Activated CD4-positive, alpha-beta memory T cell treated with anti-CD3 and anti-CD28 coated beads for 36 hours (primary cell): Measurements from ENCODE around the gene RAI14. TPM values are rescaled to one million over a fixed set of nuclear protein-coding genes. Genes with fewer than 3 reads are reported as not detected.

Experiments
- CTCF ChIA-PET: fragments of 350-600 bp; sonication (Branson Sonifier 250); formaldehyde crosslinking; loops from one replicate; lab custom pipeline; 2021; ENCODE audit warnings: antibody characterized with exemption, inconsistent platforms; lab: Charles Lee
- POLR2A ChIA-PET: fragments of 350-600 bp; sonication (Branson Sonifier 250); formaldehyde crosslinking; loops from one replicate; lab custom pipeline; 2021; ENCODE audit warnings: antibody characterized with exemption; lab: Charles Lee
- DNase-seq: peaks from one replicate; pipeline ENCODE4 v3.0.0-alpha.2; 2020
- H3K27ac Mint-ChIP-seq: one replicate; pipeline ENCODE4 v1.8.0; 2021; ENCODE audit warnings: mixed read lengths
- H3K27me3 Mint-ChIP-seq: one replicate; pipeline ENCODE4 v1.8.0; 2021; ENCODE audit warnings: mixed read lengths
- H3K36me3 Mint-ChIP-seq: one replicate; pipeline ENCODE4 v1.8.0; 2021; ENCODE audit warnings: mixed read lengths
- H3K4me1 Mint-ChIP-seq: one replicate; pipeline ENCODE4 v1.8.0; 2021; ENCODE audit warnings: low read depth, mixed read lengths
- H3K4me3 Mint-ChIP-seq: one replicate; pipeline ENCODE4 v1.8.0; 2021; ENCODE audit warnings: mild to moderate bottlenecking, mixed read lengths
- H3K9me3 Mint-ChIP-seq: one replicate; pipeline ENCODE4 v1.8.0; 2021; ENCODE audit warnings: mixed read lengths
- intact Hi-C: fragments of 100-400 bp; cut with micrococcal nuclease; formaldehyde crosslinking; loops from one replicate; pipeline ENCODE4 v1.15.1; 2023
- total RNA-seq, 2 experiments: library from RNA; stranded (reverse); gene quantifications; one replicate each; pipeline ENCODE4 v1.2.3, GENCODE V29; 2021

The RAI14 gene
- total RNA-seq, 2 experiments from 2014 or later: 3.9 to 5.4 TPM

DNA sequence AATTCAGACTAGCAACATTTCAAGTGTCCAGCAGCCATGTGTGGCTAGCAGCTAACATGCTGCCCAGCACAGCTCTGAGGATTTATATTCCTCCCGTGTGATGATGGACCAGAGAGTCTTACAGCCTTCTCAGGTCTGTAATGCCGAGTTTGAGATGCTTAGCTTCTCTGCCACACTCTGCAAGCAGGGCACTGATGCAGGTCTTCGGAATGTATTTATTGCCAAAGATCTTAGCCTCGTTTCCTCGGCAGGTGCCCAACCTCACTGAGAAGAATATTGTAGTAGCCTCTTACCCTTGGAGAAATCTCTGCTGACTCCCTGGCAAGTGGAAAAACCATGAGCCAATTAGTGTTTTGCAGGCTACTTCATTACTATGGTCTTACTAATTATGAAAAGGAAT lies 3.7 kb upstream of the RAI14 start:
- H3K4me3 Mint-ChIP-seq: no peak overlapping the region
- POLR2A ChIA-PET: no interaction called here
- H3K27ac Mint-ChIP-seq: no peak overlapping the region
- peaks cover 9% of the 10 kb centered on the region for H3K4me1 Mint-ChIP-seq
- H3K9me3 Mint-ChIP-seq: no peaks in the 10 kb centered on the region
- intact Hi-C loops: loop anchor here (10.0 kb wide), 2 partner anchors 118 to 262 kb away; partner anchors contain the start of genes BRIX1 and RAD1
- no peak for DNase-seq
- peaks cover 18% of the 10 kb centered on the region for H3K27me3 Mint-ChIP-seq
- CTCF ChIA-PET: no interaction called here
- no peaks in the 10 kb centered on the region for H3K36me3 Mint-ChIP-seq

GRCh38 chr5:34652914-34653313 lies 3.2 kb upstream of the RAI14 start:
- H3K36me3 Mint-ChIP-seq: no peaks in the 10 kb centered on the region
- CTCF ChIA-PET: no interaction called here
- H3K4me1 Mint-ChIP-seq: peaks cover 14% of the 10 kb centered on the region
- H3K9me3 Mint-ChIP-seq: no peaks in the 10 kb centered on the region
- POLR2A ChIA-PET: no interaction called here
- peaks cover 22% of the 10 kb centered on the region for H3K27me3 Mint-ChIP-seq
- intact Hi-C loops: loop anchor here (10.0 kb wide), 2 partner anchors 118 to 262 kb away; partner anchors contain the start of genes BRIX1 and RAD1
- no peak overlapping the region for H3K27ac Mint-ChIP-seq
- DNase-seq: no peak
- H3K4me3 Mint-ChIP-seq: no peak overlapping the region

- H3K9me3 Mint-ChIP-seq: no peaks in the 10 kb centered on the region
- no peak overlapping the region for H3K4me3 Mint-ChIP-seq
- intact Hi-C loops: loop anchor here (10.0 kb wide), 2 partner anchors 119 to 261 kb away; partner anchors contain the start of genes BRIX1 and RAD1
- peaks cover 16% of the 10 kb centered on the region for H3K4me1 Mint-ChIP-seq
- DNase-seq: no peak
- POLR2A ChIA-PET: no interaction called here
- no peaks in the 10 kb centered on the region for H3K36me3 Mint-ChIP-seq
- H3K27ac Mint-ChIP-seq: no peak overlapping the region
- CTCF ChIA-PET: no interaction called here
- peaks cover 19% of the 10 kb centered on the region for H3K27me3 Mint-ChIP-seq
These were observed 2.4 kb upstream of the RAI14 start for GRCh38 chr5:34653708-34654107.

GRCh38 chr5:34655354-34655991 lies 655 bp upstream of the RAI14 start:
- Mint-ChIP-seq H3K9me3 (no peaks in the 10 kb centered on the region), H3K4me3 (peak overlapping the region; percentile 77), H3K27ac (no peak overlapping the region), H3K27me3 (peaks cover 24% of the 10 kb centered on the region), H3K36me3 (no peaks in the 10 kb centered on the region), H3K4me1 (peaks cover 16% of the 10 kb centered on the region)
- CTCF ChIA-PET: interaction anchor here (0.9 to 1.3 kb wide), 3 partner anchors 38 to 243 kb away, joined by 3 to 4 read pairs (median 3); no protein-coding TSS in a partner anchor
- DNase-seq: peak; percentile 39
- POLR2A ChIA-PET: interaction anchor here (1.2 kb wide), 1 partner anchor 275 kb away, joined by 4 read pairs; no protein-coding TSS in a partner anchor
- intact Hi-C loops: loop anchor here (10.0 kb wide), 2 partner anchors 121 to 259 kb away; partner anchors contain the start of genes BRIX1 and RAD1

DNA sequence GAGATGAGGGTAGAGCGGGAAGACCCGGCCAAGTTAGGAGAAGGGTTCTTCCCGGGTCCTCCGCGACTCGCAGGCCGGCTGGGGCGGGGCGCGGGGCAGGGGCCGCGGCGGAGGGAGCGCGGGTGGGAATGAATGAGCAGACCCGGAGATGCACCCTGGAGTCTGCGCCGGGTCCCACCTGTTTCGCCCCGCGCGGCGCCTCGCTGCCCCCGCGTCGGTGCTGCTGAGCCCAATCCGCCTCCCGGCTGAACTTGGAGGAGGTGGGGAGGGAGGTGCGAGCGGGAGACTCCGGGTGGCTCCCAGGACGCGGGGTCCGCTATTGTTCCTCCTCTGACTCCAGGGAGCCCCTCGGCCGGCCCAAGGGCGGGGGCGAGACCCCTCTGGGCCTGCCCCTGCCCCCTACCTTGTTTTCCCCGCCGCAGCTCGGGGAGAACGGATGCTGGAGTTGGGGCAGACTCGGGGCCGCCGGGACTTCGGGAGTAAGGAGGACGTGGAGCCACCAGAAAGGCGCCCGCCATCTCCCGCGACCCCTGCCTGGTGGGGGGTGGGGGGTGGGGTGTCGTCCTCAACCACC lies 659 bp downstream of the RAI14 start:
- H3K9me3 Mint-ChIP-seq: no peaks in the 10 kb centered on the region
- intact Hi-C loops: loop anchor here (10.0 kb wide), 2 partner anchors 122 to 258 kb away; partner anchors contain the start of genes BRIX1 and RAD1
- peak overlapping the region; percentile 60 for H3K4me3 Mint-ChIP-seq
- POLR2A ChIA-PET: interaction anchor here (1.2 kb wide), 1 partner anchor 273 kb away, joined by 4 read pairs; no protein-coding TSS in a partner anchor
- CTCF ChIA-PET: interaction anchor here (1.1 kb wide), 1 partner anchor 39 kb away, joined by 3 read pairs; no protein-coding TSS in a partner anchor
- H3K4me1 Mint-ChIP-seq: peaks cover 16% of the 10 kb centered on the region
- no peaks in the 10 kb centered on the region for H3K36me3 Mint-ChIP-seq
- H3K27ac Mint-ChIP-seq: no peak overlapping the region
- H3K27me3 Mint-ChIP-seq: peaks cover 29% of the 10 kb centered on the region
- DNase-seq: peak; percentile 25

- Mint-ChIP-seq H3K9me3 (no peaks in the 10 kb centered on the region), H3K4me1 (peaks cover 16% of the 10 kb centered on the region), H3K27me3 (peaks cover 29% of the 10 kb centered on the region), H3K27ac (no peak overlapping the region), H3K4me3 (peak overlapping the region; percentile 60), H3K36me3 (no peaks in the 10 kb centered on the region)
- no peak for DNase-seq
- ChIA-PET CTCF (interaction anchor here (0.7 kb wide), 1 partner anchor 240 kb away, joined by 3 read pairs; no protein-coding TSS in a partner anchor), POLR2A (no interaction called here)
- intact Hi-C loops: loop anchor here (10.0 kb wide), 2 partner anchors 123 to 257 kb away; partner anchors contain the start of genes BRIX1 and RAD1
These were observed 1.3 kb downstream of the RAI14 start for GRCh38 chr5:34657274-34657921.

DNA sequence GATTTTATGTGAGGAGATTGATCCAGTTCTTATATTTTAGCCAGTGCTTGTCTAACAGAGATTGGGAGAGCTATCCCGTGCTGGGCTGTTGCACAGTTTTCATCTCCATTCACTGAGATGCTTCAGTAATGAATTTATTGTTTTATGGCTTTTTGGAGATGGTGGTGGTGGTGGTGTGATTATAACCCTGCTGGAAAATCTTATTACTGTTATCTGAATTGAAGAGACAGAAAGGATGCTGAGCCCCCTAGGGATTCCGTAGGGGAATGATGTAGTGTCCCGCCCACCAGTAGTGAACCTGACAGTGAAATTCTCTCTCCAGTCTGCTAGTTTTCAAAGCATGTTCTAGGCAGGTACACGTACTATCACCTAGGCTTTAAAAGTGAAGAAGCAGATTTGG lies 1.9 kb downstream of the RAI14 start:
- peak overlapping the region; percentile 60 for H3K4me3 Mint-ChIP-seq
- intact Hi-C loops: loop anchor here (10.0 kb wide), 2 partner anchors 123 to 257 kb away; partner anchors contain the start of genes BRIX1 and RAD1
- no peaks in the 10 kb centered on the region for H3K9me3 Mint-ChIP-seq
- ChIA-PET CTCF (interaction anchor here (0.7 kb wide), 1 partner anchor 240 kb away, joined by 3 read pairs; no protein-coding TSS in a partner anchor), POLR2A (no interaction called here)
- H3K27me3 Mint-ChIP-seq: peaks cover 29% of the 10 kb centered on the region
- H3K4me1 Mint-ChIP-seq: peaks cover 16% of the 10 kb centered on the region
- no peaks in the 10 kb centered on the region for H3K36me3 Mint-ChIP-seq
- no peak for DNase-seq
- H3K27ac Mint-ChIP-seq: no peak overlapping the region

GRCh38 chr5:34659168-34659567 lies 3.0 kb downstream of the RAI14 start:
- H3K27ac Mint-ChIP-seq: no peak overlapping the region
- CTCF ChIA-PET: no interaction called here
- H3K36me3 Mint-ChIP-seq: no peaks in the 10 kb centered on the region
- intact Hi-C loops: loop anchor here (10.0 kb wide), 2 partner anchors 124 to 256 kb away; partner anchors contain the start of genes BRIX1 and RAD1
- peaks cover 29% of the 10 kb centered on the region for H3K27me3 Mint-ChIP-seq
- H3K9me3 Mint-ChIP-seq: no peaks in the 10 kb centered on the region
- no peak for DNase-seq
- no peak overlapping the region for H3K4me3 Mint-ChIP-seq
- peaks cover 16% of the 10 kb centered on the region for H3K4me1 Mint-ChIP-seq
- POLR2A ChIA-PET: no interaction called here

DNA sequence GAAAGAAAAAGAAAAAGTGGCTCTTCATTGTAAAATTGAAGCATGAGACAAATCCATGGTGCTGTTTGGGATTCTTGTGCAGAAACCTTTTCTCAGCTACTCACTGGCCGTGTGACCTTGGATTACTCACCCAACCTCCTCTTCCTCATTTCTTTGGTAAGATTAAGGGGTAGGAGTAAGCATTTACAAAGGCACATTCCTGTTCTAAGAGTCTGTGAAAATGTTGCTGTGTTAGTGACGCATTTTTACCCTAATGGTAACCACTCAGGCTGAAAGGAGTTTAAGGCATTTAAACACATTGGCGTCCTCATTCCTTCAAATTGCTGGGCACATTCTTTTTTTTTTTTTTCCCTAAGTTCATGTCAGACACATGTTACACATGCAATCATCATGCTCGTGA lies 4.3 kb downstream of the RAI14 start:
- intact Hi-C loops: no loop called here
- POLR2A ChIA-PET: no interaction called here

GRCh38 chr5:34663771-34664496 lies 7.8 kb downstream of the RAI14 start:
- CTCF ChIA-PET: interaction anchor here (0.8 kb wide), 1 partner anchor 141 kb away, joined by 3 read pairs; no protein-coding TSS in a partner anchor
- H3K4me3 Mint-ChIP-seq: no peak overlapping the region
- POLR2A ChIA-PET: no interaction called here
- peaks cover 8% of the 10 kb centered on the region for H3K27me3 Mint-ChIP-seq
- H3K4me1 Mint-ChIP-seq: no peaks in the 10 kb centered on the region
- no peak overlapping the region for H3K27ac Mint-ChIP-seq
- DNase-seq: no peak
- no peaks in the 10 kb centered on the region for H3K9me3 Mint-ChIP-seq
- H3K36me3 Mint-ChIP-seq: no peaks in the 10 kb centered on the region
- intact Hi-C loops: no loop called here

More for the DNA sequence above, 4.3 kb downstream of the RAI14 start:
- Mint-ChIP-seq H3K9me3 (no peaks in the 10 kb centered on the region), H3K36me3 (no peaks in the 10 kb centered on the region), H3K27ac (no peak overlapping the region), H3K27me3 (peaks cover 25% of the 10 kb centered on the region), H3K4me3 (no peak overlapping the region), H3K4me1 (peaks cover 12% of the 10 kb centered on the region)
- CTCF ChIA-PET: no interaction called here
- DNase-seq: no peak

DNA sequence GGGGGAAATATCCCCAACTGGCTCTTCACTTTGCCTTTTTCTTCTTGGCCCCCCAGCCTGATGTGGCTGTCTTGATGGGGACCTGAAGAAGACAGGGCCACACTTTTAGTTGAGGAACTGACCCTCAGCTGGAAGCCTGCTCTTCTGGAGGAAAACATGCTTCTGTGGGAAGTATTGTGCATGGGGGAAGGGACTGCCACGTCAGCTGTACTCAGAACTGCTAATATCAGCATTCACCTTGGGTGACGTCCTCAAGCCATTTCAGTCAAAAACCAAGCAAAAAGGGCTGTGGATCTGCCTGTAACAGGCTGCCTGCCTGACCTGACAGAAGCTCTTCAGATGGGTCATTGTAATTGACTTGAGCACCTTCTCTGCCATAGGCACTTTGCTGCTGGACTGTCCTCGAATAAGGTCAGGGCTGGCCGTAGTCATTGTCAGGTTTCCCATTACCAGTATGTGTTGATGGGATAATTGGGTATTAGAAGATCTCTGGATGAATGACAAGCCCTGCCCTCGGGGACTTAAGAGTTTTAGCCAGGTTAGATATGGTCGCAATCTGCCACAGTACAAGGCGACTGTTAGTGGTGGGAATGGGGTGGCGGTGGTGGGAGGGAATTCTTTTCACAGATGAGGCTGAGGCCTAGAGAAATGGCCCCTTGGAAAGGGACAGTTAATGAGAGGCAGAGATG lies 10.4 kb downstream of the RAI14 start:
- no peaks in the 10 kb centered on the region for H3K4me1 Mint-ChIP-seq
- ChIA-PET POLR2A (no interaction called here), CTCF (no interaction called here)
- peaks cover under 1% of the 10 kb centered on the region for H3K27me3 Mint-ChIP-seq
- H3K9me3 Mint-ChIP-seq: no peaks in the 10 kb centered on the region
- intact Hi-C loops: no loop called here
- H3K36me3 Mint-ChIP-seq: no peaks in the 10 kb centered on the region
- no peak overlapping the region for H3K4me3 Mint-ChIP-seq
- H3K27ac Mint-ChIP-seq: no peak overlapping the region
- no peak for DNase-seq
